ENCODE measurements around the gene NOVA1. TPM values are rescaled to one million over a fixed set of nuclear protein-coding genes. Genes with fewer than 3 reads are reported as not detected.

The NOVA1 gene
- total RNA-seq, 1 experiment from 2014 or later = not detected

DNA sequence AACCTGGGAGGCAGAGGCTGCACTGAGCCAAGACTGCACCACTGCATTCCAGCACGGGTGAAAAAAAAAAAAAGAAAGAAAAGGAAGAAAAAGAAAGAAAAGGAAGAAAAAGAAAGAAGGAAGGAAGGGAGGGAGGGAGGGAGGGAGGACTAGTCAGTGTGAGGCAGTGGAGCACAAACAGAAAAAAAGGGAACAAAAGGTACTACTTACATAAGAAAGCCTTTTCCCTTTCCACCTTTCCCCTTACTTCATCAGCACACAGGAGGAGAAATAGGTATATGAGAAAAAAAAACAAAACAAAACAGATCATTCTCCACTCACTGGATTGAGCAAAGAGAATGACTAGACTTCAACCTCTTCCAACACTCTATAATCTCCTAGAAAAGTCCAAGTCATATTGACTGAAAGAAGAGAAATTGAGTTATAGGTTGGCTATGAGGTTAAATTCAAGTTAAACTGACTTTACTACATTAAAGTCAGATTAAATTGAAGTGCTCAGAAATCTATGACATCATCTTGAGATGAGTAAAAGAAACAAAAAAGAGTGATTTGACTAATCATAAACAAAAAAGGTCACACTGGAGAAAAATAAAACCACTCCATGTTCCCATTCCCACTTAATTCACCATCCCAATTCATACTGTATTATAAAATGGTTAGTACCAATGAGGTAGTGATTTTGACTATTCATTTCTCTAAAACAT, 43.6 kb downstream of the NOVA1 start:
- no TSS peak for BruUV-seq (replicated peaks)
- DNase-seq (ENCODE audit: low read depth, low spot score) (no peak), ATAC-seq (no peak)
- H3K27me3 ChIP-seq (ENCODE audit: insufficient read depth, low read length) = no peaks in the 10 kb centered on the region
- intact Hi-C loops (cut with micrococcal nuclease) = no loop called here
- TF ChIP-seq TCF7L2 (IDR thresholded peaks at IDR 0.05; ENCODE audit: borderline replicate concordance, extremely low read depth, insufficient read depth, insufficient read length) (no peak), EGR1 (IDR thresholded peaks at IDR 0.05; ENCODE audit: low read depth) (no peak), FOSL1 (IDR thresholded peaks at IDR 0.05; ENCODE audit: low read depth) (no peak), ELF1 (IDR thresholded peaks at IDR 0.05; ENCODE audit: borderline replicate concordance, low read depth) (no peak), POLR2AphosphoS5 (IDR thresholded peaks at IDR 0.05; ENCODE audit: low read depth, low read length) (no peak), CBX3 (IDR thresholded peaks at IDR 0.05; ENCODE audit: low read depth) (no peak), SIN3A (IDR thresholded peaks at IDR 0.05; ENCODE audit: low read depth) (no peak), ZFX (IDR thresholded peaks at IDR 0.05) (no peak), RAD21 (IDR thresholded peaks at IDR 0.05; ENCODE audit: low read depth) (no peak), JUND (IDR thresholded peaks at IDR 0.05) (no peak), POLR2A (IDR thresholded peaks at IDR 0.05; ENCODE audit: borderline replicate concordance, extremely low read depth, insufficient read depth, insufficient read length) (no peak)
- TF ChIP-seq, protein P1, sequence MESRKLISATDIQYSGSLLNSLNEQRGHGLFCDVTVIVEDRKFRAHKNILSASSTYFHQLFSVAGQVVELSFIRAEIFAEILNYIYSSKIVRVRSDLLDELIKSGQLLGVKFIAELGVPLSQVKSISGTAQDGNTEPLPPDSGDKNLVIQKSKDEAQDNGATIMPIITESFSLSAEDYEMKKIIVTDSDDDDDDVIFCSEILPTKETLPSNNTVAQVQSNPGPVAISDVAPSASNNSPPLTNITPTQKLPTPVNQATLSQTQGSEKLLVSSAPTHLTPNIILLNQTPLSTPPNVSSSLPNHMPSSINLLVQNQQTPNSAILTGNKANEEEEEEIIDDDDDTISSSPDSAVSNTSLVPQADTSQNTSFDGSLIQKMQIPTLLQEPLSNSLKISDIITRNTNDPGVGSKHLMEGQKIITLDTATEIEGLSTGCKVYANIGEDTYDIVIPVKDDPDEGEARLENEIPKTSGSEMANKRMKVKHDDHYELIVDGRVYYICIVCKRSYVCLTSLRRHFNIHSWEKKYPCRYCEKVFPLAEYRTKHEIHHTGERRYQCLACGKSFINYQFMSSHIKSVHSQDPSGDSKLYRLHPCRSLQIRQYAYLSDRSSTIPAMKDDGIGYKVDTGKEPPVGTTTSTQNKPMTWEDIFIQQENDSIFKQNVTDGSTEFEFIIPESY (IDR thresholded peaks at IDR 0.05; ENCODE audit: extremely low read depth, insufficient replicate concordance, low read length) = no peak
- TF ChIP-seq, protein P2, sequence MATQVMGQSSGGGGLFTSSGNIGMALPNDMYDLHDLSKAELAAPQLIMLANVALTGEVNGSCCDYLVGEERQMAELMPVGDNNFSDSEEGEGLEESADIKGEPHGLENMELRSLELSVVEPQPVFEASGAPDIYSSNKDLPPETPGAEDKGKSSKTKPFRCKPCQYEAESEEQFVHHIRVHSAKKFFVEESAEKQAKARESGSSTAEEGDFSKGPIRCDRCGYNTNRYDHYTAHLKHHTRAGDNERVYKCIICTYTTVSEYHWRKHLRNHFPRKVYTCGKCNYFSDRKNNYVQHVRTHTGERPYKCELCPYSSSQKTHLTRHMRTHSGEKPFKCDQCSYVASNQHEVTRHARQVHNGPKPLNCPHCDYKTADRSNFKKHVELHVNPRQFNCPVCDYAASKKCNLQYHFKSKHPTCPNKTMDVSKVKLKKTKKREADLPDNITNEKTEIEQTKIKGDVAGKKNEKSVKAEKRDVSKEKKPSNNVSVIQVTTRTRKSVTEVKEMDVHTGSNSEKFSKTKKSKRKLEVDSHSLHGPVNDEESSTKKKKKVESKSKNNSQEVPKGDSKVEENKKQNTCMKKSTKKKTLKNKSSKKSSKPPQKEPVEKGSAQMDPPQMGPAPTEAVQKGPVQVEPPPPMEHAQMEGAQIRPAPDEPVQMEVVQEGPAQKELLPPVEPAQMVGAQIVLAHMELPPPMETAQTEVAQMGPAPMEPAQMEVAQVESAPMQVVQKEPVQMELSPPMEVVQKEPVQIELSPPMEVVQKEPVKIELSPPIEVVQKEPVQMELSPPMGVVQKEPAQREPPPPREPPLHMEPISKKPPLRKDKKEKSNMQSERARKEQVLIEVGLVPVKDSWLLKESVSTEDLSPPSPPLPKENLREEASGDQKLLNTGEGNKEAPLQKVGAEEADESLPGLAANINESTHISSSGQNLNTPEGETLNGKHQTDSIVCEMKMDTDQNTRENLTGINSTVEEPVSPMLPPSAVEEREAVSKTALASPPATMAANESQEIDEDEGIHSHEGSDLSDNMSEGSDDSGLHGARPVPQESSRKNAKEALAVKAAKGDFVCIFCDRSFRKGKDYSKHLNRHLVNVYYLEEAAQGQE (IDR thresholded peaks at IDR 0.05; ENCODE audit: low read depth) = no peak
- TF ChIP-seq, protein P3, sequence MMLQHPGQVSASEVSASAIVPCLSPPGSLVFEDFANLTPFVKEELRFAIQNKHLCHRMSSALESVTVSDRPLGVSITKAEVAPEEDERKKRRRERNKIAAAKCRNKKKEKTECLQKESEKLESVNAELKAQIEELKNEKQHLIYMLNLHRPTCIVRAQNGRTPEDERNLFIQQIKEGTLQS (IDR thresholded peaks at IDR 0.05) = no peak
- H3K9me3 ChIP-seq (ENCODE audit: control insufficient read depth in 1 of 2, insufficient read depth in 1 of 2, low read depth in 1 of 2, low read length in 2 of 2) = peaks cover 12 to 17% of the 10 kb centered on the region in 2 experiments
- ChIA-PET RAD21 (ENCODE audit: low non-redundant PET in 1 of 2, low total read pairs in 2 of 2, uncharacterized antibody in 2 of 2, unreplicated experiment in 2 of 2) (no interaction called here), CTCF (no interaction called here), POLR2A (no interaction called here)
- no peak overlapping the region for H3K4me3 ChIP-seq (replicated peaks in 1 of 2; ENCODE audit: low read depth in 1 of 2, low read length in 2 of 2)
- no peaks in the 10 kb centered on the region for H3K9me2 ChIP-seq (ENCODE audit: insufficient read depth)
- no peak overlapping the region for H3K9ac ChIP-seq (ENCODE audit: low read length)
- H3K4me2 ChIP-seq (ENCODE audit: low read length) = no peak overlapping the region
- no peaks in the 10 kb centered on the region for H3K79me2 ChIP-seq (ENCODE audit: insufficient read depth, low read length)
- H3K4me1 ChIP-seq (ENCODE audit: control insufficient read depth in 1 of 2, insufficient read depth in 2 of 2, low read length in 2 of 2) = no peaks in the 10 kb centered on the region
- H2AFZ ChIP-seq (ENCODE audit: low read depth, low read length, poor library complexity, severe bottlenecking) = no peak overlapping the region
- no peak overlapping the region for H3K27ac ChIP-seq (ENCODE audit: low read depth, low read length)
- H3K36me3 ChIP-seq (ENCODE audit: control insufficient read depth in 1 of 2, insufficient read depth in 2 of 2, low read length in 2 of 2) = no peaks in the 10 kb centered on the region
- no peaks in the 10 kb centered on the region for H4K20me1 ChIP-seq (ENCODE audit: insufficient read depth)

Data from HCT116 (cell line).